ELR (cell line): ENCODE results near the gene TJP1.

Experiments
- DNase-seq: peaks from one replicate; pipeline ENCODE4 v3.0.0-alpha.2; 2015; ENCODE audit warnings: low read depth

The TJP1 gene

GRCh38 chr15:29822100-29822683 is at the start of gene TJP1:
TJP1 (minus strand) TSS chr15:29822468; CDS start chr15:29822028, 440 bp downstream.
- DNase-seq = peak; percentile 82

- no peak for DNase-seq
Measured at GRCh38 chr15:29871401-29871800, 49.1 kb upstream of the TJP1 start.

GRCh38 chr15:29870495-29871151 is 48.4 kb upstream of the TJP1 start:
- no peak for DNase-seq

- no peak for DNase-seq
Measured at GRCh38 chr15:29867241-29868000, 45.2 kb upstream of the TJP1 start.

GRCh38 chr15:29866337-29866736 is 44.1 kb upstream of the TJP1 start:
- DNase-seq = no peak

- DNase-seq = no peak
Measured at GRCh38 chr15:29864501-29864900, 42.2 kb upstream of the TJP1 start.

- no peak for DNase-seq
Measured at GRCh38 chr15:29863438-29863837, 41.2 kb upstream of the TJP1 start.

GRCh38 chr15:29862271-29862670 is 40.0 kb upstream of the TJP1 start:
- DNase-seq = no peak

GRCh38 chr15:29860872-29861271 is 38.6 kb upstream of the TJP1 start:
- peak; percentile 27 for DNase-seq

- peak; percentile 82 for DNase-seq
Measured at GRCh38 chr15:29859973-29860715, 37.9 kb upstream of the TJP1 start.

GRCh38 chr15:29859293-29859692 is 37.0 kb upstream of the TJP1 start:
- DNase-seq = no peak

- peak; percentile 52 for DNase-seq
Measured at GRCh38 chr15:29857221-29857789, 35.0 kb upstream of the TJP1 start.

- peak; percentile 58 for DNase-seq
Measured at GRCh38 chr15:29854413-29854812, 32.1 kb upstream of the TJP1 start.

- DNase-seq = no peak
Measured at GRCh38 chr15:29853211-29853987, 31.1 kb upstream of the TJP1 start.

GRCh38 chr15:29852201-29852600 is 29.9 kb upstream of the TJP1 start:
- peak; percentile 27 for DNase-seq

- no peak for DNase-seq
Measured at GRCh38 chr15:29849716-29850115, 27.4 kb upstream of the TJP1 start.

GRCh38 chr15:29849218-29849617 is 26.9 kb upstream of the TJP1 start:
- peak; percentile 37 for DNase-seq

- peak; percentile 77 for DNase-seq
Measured at GRCh38 chr15:29844290-29844903, 22.1 kb upstream of the TJP1 start.

GRCh38 chr15:29842290-29842689 is 20.0 kb upstream of the TJP1 start:
- DNase-seq = no peak

GRCh38 chr15:29840926-29841325 is 18.7 kb upstream of the TJP1 start:
- no peak for DNase-seq

- no peak for DNase-seq
Measured at GRCh38 chr15:29840054-29840453, 17.8 kb upstream of the TJP1 start.
